CD14-positive monocyte (primary cell): ENCODE data around the gene OSBPL10. TPM values are rescaled to one million over a fixed set of nuclear protein-coding genes. Genes with fewer than 3 reads are reported as not detected.
A peak's percentile ranks its signal among the peaks of the same experiment; 100 is the strongest.

Experiments
- DNase-seq, 3 donors: peaks; one replicate each; pipeline ENCODE4 v3.0.0-alpha.2; 2011 to 2022
- H2AFZ ChIP-seq: 2 replicates; pipeline ENCODE4 v1.6.0; 2012; ENCODE audit warnings: mild to moderate bottlenecking, low read depth, low read length, inconsistent platforms; ENCODE audit not compliant: insufficient read depth, poor library complexity, severe bottlenecking
- H3K27ac ChIP-seq, 2 donors: 1 replicate in 1 of 2; 2 replicates in 1 of 2; pipeline ENCODE4 v1.5.1; 2012 to 2013; ENCODE audit warnings: low read length in 2 of 2, control low read depth in 1 of 2, inconsistent platforms in 1 of 2, low read depth in 1 of 2, mild to moderate bottlenecking in 1 of 2
- H3K27me3 ChIP-seq, 2 donors: one replicate each; pipeline versions ENCODE4 v1.6.0 to v1.6.1; 2011 to 2013; ENCODE audit warnings: low read length in 2 of 2; ENCODE audit not compliant: control insufficient read depth in 2 of 2, insufficient read depth in 2 of 2
- H3K36me3 ChIP-seq, 2 donors: replicated peaks in 1 of 2; 1 replicate in 1 of 2; 2 replicates in 1 of 2; pipeline versions ENCODE4 v1.5.1 to v1.6.1; 2012 to 2013; ENCODE audit warnings: low read length in 2 of 2, control low read depth in 1 of 2, inconsistent platforms in 1 of 2, mild to moderate bottlenecking in 1 of 2; ENCODE audit not compliant: insufficient read depth in 2 of 2, control insufficient read depth in 1 of 2
- H3K4me1 ChIP-seq, 2 donors: 1 replicate in 1 of 2; 2 replicates in 1 of 2; pipeline versions ENCODE4 v1.5.1 to v1.6.1; 2012 to 2013; ENCODE audit warnings: low read length in 2 of 2, control low read depth in 1 of 2, inconsistent platforms in 1 of 2, mild to moderate bottlenecking in 1 of 2, moderate library complexity in 1 of 2; ENCODE audit not compliant: insufficient read depth in 2 of 2, control insufficient read depth in 1 of 2
- H3K4me2 ChIP-seq: replicated peaks from 2 replicates; pipeline ENCODE3; 2012; ENCODE audit warnings: low read length, moderate library complexity, mild to moderate bottlenecking; ENCODE audit not compliant: poor library complexity, severe bottlenecking; ENCODE audit errors: extremely low read depth
- H3K4me3 ChIP-seq, 3 experiments: fragments of 200-600 bp in 1 of 3; sonication (generic) in 1 of 3; replicated peaks in 1 of 3; 1 replicate in 2 of 3; 2 replicates in 1 of 3; pipeline ENCODE4 v1.5.1; 2011 to 2013; ENCODE audit warnings: low read length in 3 of 3, mild to moderate bottlenecking in 3 of 3, control low read depth in 2 of 3, low read depth in 2 of 3, inconsistent platforms in 1 of 3, moderate library complexity in 1 of 3
- H3K79me2 ChIP-seq: 2 replicates; pipeline ENCODE4 v1.6.0; 2012; ENCODE audit warnings: mild to moderate bottlenecking, control low read depth, inconsistent platforms, low read length, moderate library complexity; ENCODE audit not compliant: insufficient read depth
- H3K9ac ChIP-seq: 2 replicates; pipeline ENCODE4 v1.6.0; 2017; ENCODE audit warnings: low read length, mild to moderate bottlenecking; ENCODE audit not compliant: insufficient read depth, poor library complexity, severe bottlenecking
- H3K9me3 ChIP-seq, 2 donors: replicated peaks in 1 of 2; 1 replicate in 1 of 2; 2 replicates in 1 of 2; pipeline versions ENCODE4 v1.5.1 to v1.6.1; 2012 to 2013; ENCODE audit warnings: low read length in 2 of 2, control low read depth in 1 of 2; ENCODE audit not compliant: control insufficient read depth in 1 of 2, insufficient read depth in 1 of 2
- H4K20me1 ChIP-seq: 2 replicates; pipeline ENCODE4 v1.6.0; 2012; ENCODE audit warnings: mild to moderate bottlenecking, low read length, control low read depth, moderate library complexity; ENCODE audit not compliant: insufficient read depth
- H3K27ac Mint-ChIP-seq, 7 donors: one replicate each; pipeline ENCODE4 v1.8.0; 2020; ENCODE audit warnings: mild to moderate bottlenecking in 7 of 7, mixed read lengths in 7 of 7, moderate library complexity in 6 of 7, inconsistent platforms in 2 of 7
- H3K27me3 Mint-ChIP-seq, 3 donors: one replicate each; pipeline ENCODE4 v1.8.0; 2021 to 2022; ENCODE audit warnings: low read depth in 3 of 3, mild to moderate bottlenecking in 3 of 3, mixed read lengths in 3 of 3, moderate library complexity in 3 of 3, inconsistent platforms in 1 of 3
- H3K36me3 Mint-ChIP-seq, 2 donors: one replicate each; pipeline ENCODE4 v1.8.0; 2020; ENCODE audit warnings: mixed read lengths in 2 of 2, inconsistent platforms in 1 of 2, mild to moderate bottlenecking in 1 of 2
- H3K4me1 Mint-ChIP-seq: one replicate; pipeline ENCODE4 v1.8.0; 2020; ENCODE audit warnings: mild to moderate bottlenecking, mixed read lengths
- H3K4me3 Mint-ChIP-seq, 2 donors: one replicate each; pipeline ENCODE4 v1.8.0; 2020; ENCODE audit warnings: mild to moderate bottlenecking in 2 of 2, mixed read lengths in 2 of 2, moderate library complexity in 1 of 2
- H3K9me3 Mint-ChIP-seq, 7 donors: one replicate each; pipeline ENCODE4 v1.8.0; 2020 to 2022; ENCODE audit warnings: mixed read lengths in 7 of 7, mild to moderate bottlenecking in 6 of 7, moderate library complexity in 6 of 7, inconsistent platforms in 2 of 7
- CTCF ChIP-seq: fragments of 200-600 bp; IDR thresholded peaks from one replicate; pipeline ENCODE4 v1.8.0; 2022; ENCODE audit warnings: antibody characterized with exemption, mild to moderate bottlenecking
- WGBS: methylation state at CpG from one replicate; pipeline ENCODE4 v1.1.5; 2013; ENCODE audit warnings: missing lambda C conversion rate; ENCODE audit not compliant: insufficient coverage; 5-methylcytosine and 5-hydroxymethylcytosine counted together
- intact Hi-C, 2 donors: fragments of 100-400 bp; cut with micrococcal nuclease; formaldehyde crosslinking; loops; one replicate each; pipeline versions ENCODE4 v1.15.0 to v1.15.1; 2023
- polyA plus RNA-seq, 3 donors: library from polyadenylated mRNA; depleted of rRNA in 1 of 3; unstranded in 2 of 3; stranded (reverse) in 1 of 3; fragments of 300-500 nt in 2 of 3; fragments of >200 nt in 1 of 3; fragmentation: Illumina TruSeq in 2 of 3; gene quantifications; 1 replicate in 2 of 3; 2 replicates in 1 of 3; pipeline ENCODE4 v1.2.3, GENCODE V29; 2012 to 2021

Gene OSBPL10
- polyA plus RNA-seq, 3 donors: 0.03 TPM; not detected in 2

GRCh38 chr3:31966978-31967591 lies 14.0 kb downstream of the OSBPL10 start:
- 100% methylated on average over 1 of the region's 4 CpGs for WGBS
- Mint-ChIP-seq H3K27me3 (peaks cover 7 to 10% (median 7%) of the 10 kb centered on the region in 3 donors), H3K4me3 (no peak overlapping the region), H3K9me3 (peaks cover 0 to 2% (median 0%) of the 10 kb centered on the region in 7 donors), H3K27ac (no peak overlapping the region), H3K36me3 (no peaks in the 10 kb centered on the region), H3K4me1 (peaks cover 5% of the 10 kb centered on the region)
- Histone ChIP-seq H3K9me3 (no peaks in the 10 kb centered on the region), H3K36me3 (no peaks in the 10 kb centered on the region), H4K20me1 (no peaks in the 10 kb centered on the region), H3K4me2 (no peak overlapping the region), H3K27me3 (no peaks in the 10 kb centered on the region), H3K27ac (no peak overlapping the region), H2AFZ (no peak overlapping the region), H3K9ac (no peak overlapping the region), H3K4me3 (no peak overlapping the region), H3K79me2 (no peaks in the 10 kb centered on the region), H3K4me1 (no peaks in the 10 kb centered on the region)
- intact Hi-C loops: no loop called here
- no peak for DNase-seq
- no peak for TF ChIP-seq CTCF

GRCh38 chr3:31962801-31963205 lies 18.3 kb downstream of the OSBPL10 start:
- intact Hi-C loops: no loop called here
- Histone ChIP-seq H3K79me2 (no peaks in the 10 kb centered on the region), H3K4me3 (no peak overlapping the region), H3K9ac (no peak overlapping the region), H4K20me1 (no peaks in the 10 kb centered on the region), H3K27me3 (no peaks in the 10 kb centered on the region), H3K27ac (no peak overlapping the region), H2AFZ (no peak overlapping the region), H3K36me3 (no peaks in the 10 kb centered on the region), H3K9me3 (no peaks in the 10 kb centered on the region), H3K4me2 (no peak overlapping the region), H3K4me1 (no peaks in the 10 kb centered on the region)
- WGBS: 13% methylated on average over 1 of the region's 2 CpGs
- peaks cover 7 to 14% (median 8%) of the 10 kb centered on the region in 3 donors for H3K27me3 Mint-ChIP-seq
- no peak for TF ChIP-seq CTCF
- no peak for DNase-seq
- no peaks in the 10 kb centered on the region for H3K36me3 Mint-ChIP-seq
- H3K4me3 Mint-ChIP-seq: peak overlapping the region in 1 of 2 donors; percentile 46
- H3K4me1 Mint-ChIP-seq: peaks cover 5% of the 10 kb centered on the region
- peak overlapping the region in 1 of 7 donors; percentile 59 for H3K27ac Mint-ChIP-seq
- peaks cover 0 to 2% (median 0%) of the 10 kb centered on the region in 7 donors for H3K9me3 Mint-ChIP-seq
